ENCODE data around the gene PRPF6. TPM values are rescaled to one million over a fixed set of nuclear protein-coding genes. Genes with fewer than 3 reads are reported as not detected.

The PRPF6 gene
- total RNA-seq, 1 experiment from 2014 or later, result 103 TPM

- no peak overlapping the region for H3K27ac ChIP-seq
- ChIA-PET CTCF (no interaction called here), POLR2A (ENCODE audit: unreplicated experiment) (no interaction called here)
- TF ChIP-seq CTCF (conservative IDR thresholded peaks at IDR 0.05) (no peak), EZH2 (IDR thresholded peaks at IDR 0.05; ENCODE audit: low read depth) (no peak)
- no peak overlapping the region for H2AFZ ChIP-seq
- no peaks in the 10 kb centered on the region for H3K4me1 ChIP-seq (replicated peaks; ENCODE audit: insufficient read depth)
- no TSS peak for BruUV-seq (replicated peaks)
- no peaks in the 10 kb centered on the region for H3K9me2 ChIP-seq (ENCODE audit: insufficient read depth)
- intact Hi-C loops (cut with micrococcal nuclease; ENCODE audit: unreplicated experiment), result no loop called here
- H3F3A ChIP-seq (ENCODE audit: insufficient read depth, low read depth), result peaks cover 54% of the 10 kb centered on the region
- peaks cover 43% of the 10 kb centered on the region for H3K79me2 ChIP-seq (ENCODE audit: low read depth)
- no peaks in the 10 kb centered on the region for H3K27me3 ChIP-seq (ENCODE audit: insufficient read depth, low read depth)
- peaks cover 83% of the 10 kb centered on the region for H4K20me1 ChIP-seq (ENCODE audit: insufficient read depth)
- H3K9me3 ChIP-seq (ENCODE audit: insufficient read depth, low read depth), result no peaks in the 10 kb centered on the region
- H3K4me2 ChIP-seq, result no peak overlapping the region
- peaks cover 13% of the 10 kb centered on the region for H3K36me3 ChIP-seq (ENCODE audit: low read depth)
- no peak overlapping the region for H3K4me3 ChIP-seq
- DNase-seq, result no peak
These were observed 35.8 kb upstream of the PRPF6 start for GRCh38 chr20:63945031-63945658.

DNA sequence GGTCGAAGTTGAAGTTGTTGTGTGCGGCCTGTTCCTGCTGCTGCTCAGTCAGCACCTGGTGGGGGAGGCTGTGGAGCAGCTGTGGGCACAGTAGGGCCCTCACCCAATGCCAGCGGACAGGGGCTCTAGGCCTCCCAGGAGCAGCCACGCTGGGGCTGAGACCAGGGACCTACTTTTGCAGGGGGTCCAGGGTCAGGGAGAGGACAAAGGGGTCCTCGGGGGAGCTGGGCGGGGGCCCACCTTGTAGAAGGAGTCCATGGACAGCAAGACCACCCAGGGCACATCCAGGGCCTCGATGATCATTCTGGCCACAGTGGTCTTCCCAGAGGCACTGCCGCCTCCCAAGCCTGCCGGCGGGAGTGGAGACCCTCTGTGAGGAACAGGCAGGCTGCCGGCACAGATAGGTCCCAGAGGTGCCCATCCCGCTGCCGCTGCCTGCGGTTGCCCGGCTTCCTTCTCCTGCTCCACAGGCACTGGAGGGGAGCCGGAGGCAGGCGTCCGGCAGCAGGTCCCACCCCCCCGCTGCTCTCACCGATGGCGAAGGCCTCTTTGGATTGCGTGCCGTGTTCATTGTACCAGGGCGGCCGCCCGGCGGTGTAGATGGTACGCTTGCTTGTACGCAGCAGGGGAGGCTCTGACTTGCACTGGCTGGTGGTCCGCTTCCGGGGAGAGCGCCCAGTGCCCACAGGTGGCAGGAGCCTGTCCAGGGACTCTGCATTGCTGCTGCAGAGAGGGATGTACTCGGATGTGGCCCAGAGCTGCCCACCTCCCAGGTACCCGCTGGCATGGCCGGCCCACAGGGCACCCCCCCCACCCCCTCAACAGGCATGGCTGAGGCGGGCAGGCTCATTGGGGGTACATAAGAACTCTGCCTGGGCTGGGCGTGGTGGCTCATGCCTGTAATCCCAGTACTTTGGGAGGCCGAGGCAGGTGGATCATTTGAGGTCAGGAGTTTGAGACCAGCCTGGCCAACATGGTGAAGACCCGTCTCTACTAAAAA, 34.7 kb upstream of the PRPF6 start:
- H4K20me1 ChIP-seq (ENCODE audit: insufficient read depth), result peaks cover 87% of the 10 kb centered on the region
- TF ChIP-seq EZH2 (IDR thresholded peaks at IDR 0.05; ENCODE audit: low read depth) (no peak), CTCF (conservative IDR thresholded peaks at IDR 0.05) (no peak)
- no peak overlapping the region for H3K4me2 ChIP-seq
- no TSS peak for BruUV-seq (replicated peaks)
- peaks cover 48% of the 10 kb centered on the region for H3F3A ChIP-seq (ENCODE audit: insufficient read depth, low read depth)
- H3K4me3 ChIP-seq, result no peak overlapping the region
- peaks cover 54% of the 10 kb centered on the region for H3K79me2 ChIP-seq (ENCODE audit: low read depth)
- POLR2A ChIA-PET (ENCODE audit: unreplicated experiment), result no interaction called here
- H3K4me1 ChIP-seq (replicated peaks; ENCODE audit: insufficient read depth), result no peaks in the 10 kb centered on the region
- H3K36me3 ChIP-seq (ENCODE audit: low read depth), result peaks cover 4% of the 10 kb centered on the region; the same call in 1 of the 2 replicates
- H2AFZ ChIP-seq, result no peak overlapping the region
- H3K27ac ChIP-seq, result no peak overlapping the region
- H3K9me3 ChIP-seq (ENCODE audit: insufficient read depth, low read depth), result no peaks in the 10 kb centered on the region
- DNase-seq, result no peak
- intact Hi-C loops (cut with micrococcal nuclease; ENCODE audit: unreplicated experiment), result no loop called here
- CTCF ChIA-PET, result no interaction called here
- no peaks in the 10 kb centered on the region for H3K27me3 ChIP-seq (ENCODE audit: insufficient read depth, low read depth)
- no peaks in the 10 kb centered on the region for H3K9me2 ChIP-seq (ENCODE audit: insufficient read depth)

- H2AFZ ChIP-seq, result no peak overlapping the region
- no peaks in the 10 kb centered on the region for H3K4me1 ChIP-seq (replicated peaks; ENCODE audit: insufficient read depth)
- DNase-seq, result no peak
- no peaks in the 10 kb centered on the region for H3K27me3 ChIP-seq (ENCODE audit: insufficient read depth, low read depth)
- H3K36me3 ChIP-seq (ENCODE audit: low read depth), result no peaks in the 10 kb centered on the region; the same call in 1 of the 2 replicates
- no peak overlapping the region for H3K4me2 ChIP-seq
- POLR2A ChIA-PET (ENCODE audit: unreplicated experiment), result no interaction called here
- H3K4me3 ChIP-seq, result no peak overlapping the region
- intact Hi-C loops (cut with micrococcal nuclease; ENCODE audit: unreplicated experiment), result no loop called here
- H3K79me2 ChIP-seq (ENCODE audit: low read depth), result peaks cover 63% of the 10 kb centered on the region
- CTCF ChIA-PET, result no interaction called here
- peaks cover 93% of the 10 kb centered on the region for H4K20me1 ChIP-seq (ENCODE audit: insufficient read depth)
- TF ChIP-seq CTCF (conservative IDR thresholded peaks at IDR 0.05) (no peak), EZH2 (IDR thresholded peaks at IDR 0.05; ENCODE audit: low read depth) (no peak)
- H3F3A ChIP-seq (ENCODE audit: insufficient read depth, low read depth), result peaks cover 43% of the 10 kb centered on the region
- BruUV-seq (replicated peaks), result no TSS peak
- H3K9me2 ChIP-seq (ENCODE audit: insufficient read depth), result no peaks in the 10 kb centered on the region
- no peaks in the 10 kb centered on the region for H3K9me3 ChIP-seq (ENCODE audit: insufficient read depth, low read depth)
- H3K27ac ChIP-seq, result no peak overlapping the region
These were observed 33.8 kb upstream of the PRPF6 start for GRCh38 chr20:63946986-63947637.

Measured in PC-9 (cell line).